Vagina (tissue), 2 donors: ENCODE results near the gene UGT1A3. TPM values are rescaled to one million over a fixed set of nuclear protein-coding genes. Genes with fewer than 3 reads are reported as not detected.

Source experiments
- DNase-seq, 2 donors: peaks; one replicate each; pipeline ENCODE4 v3.0.0-alpha.2; 2017; ENCODE audit errors: extremely low spot score in 2 of 2
- H3K27ac ChIP-seq: fragments of 200-600 bp; sonication (generic); one replicate; pipeline ENCODE4 v1.5.1; 2019
- H3K27me3 ChIP-seq: fragments of 200-600 bp; sonication (generic); one replicate; pipeline ENCODE4 v1.5.1; 2019
- H3K36me3 ChIP-seq, 2 donors: fragments of 200-600 bp; sonication (generic); one replicate each; pipeline ENCODE4 v1.5.1; 2017 to 2019
- H3K4me1 ChIP-seq: fragments of 200-600 bp; sonication (generic); one replicate; pipeline ENCODE4 v1.5.1; 2019
- H3K4me3 ChIP-seq, 2 donors: fragments of 200-600 bp; sonication (generic); 1 replicate in 1 of 2; 2 replicates in 1 of 2; pipeline ENCODE4 v1.5.1; 2016 to 2019
- H3K9me3 ChIP-seq: fragments of 200-600 bp; sonication (generic); one replicate; pipeline ENCODE4 v1.5.1; 2019
- CTCF ChIP-seq, 3 experiments: fragments of 450-650 bp in 2 of 3; fragments of 200-600 bp in 1 of 3; sonication (generic) in 1 of 3; IDR thresholded peaks; one replicate each; pipeline ENCODE4 v1.5.1; 2017 to 2019; ENCODE audit warnings: antibody characterized with exemption in 3 of 3, mild to moderate bottlenecking in 2 of 3, moderate library complexity in 2 of 3
- POLR2A ChIP-seq, 2 donors: fragments of 450-650 bp; IDR thresholded peaks; one replicate each; pipeline ENCODE4 v1.6.1; 2017; ENCODE audit warnings: antibody characterized with exemption in 2 of 2, mild to moderate bottlenecking in 2 of 2, moderate library complexity in 2 of 2
- POLR2AphosphoS5 ChIP-seq, 2 donors: sonication (generic); formaldehyde crosslinking; IDR thresholded peaks; one replicate each; pipeline ENCODE4 v1.9.0; 2017; ENCODE audit warnings: antibody characterized with exemption in 2 of 2, mild to moderate bottlenecking in 2 of 2, low read depth in 1 of 2; ENCODE audit not compliant: insufficient read depth in 1 of 2
- intact Hi-C: fragments of 100-400 bp; cut with DNase I; formaldehyde crosslinking; loops from one replicate; pipeline ENCODE4 v1.15.1; 2023
- total RNA-seq: library from RNA; depleted of rRNA; stranded (reverse); fragments of >200 nt; gene quantifications from one replicate; pipeline ENCODE4 v1.2.3, GENCODE V29; 2016

The UGT1A3 gene
- total RNA-seq, 1 donor from 2014 or later = not detected

GRCh38 chr2:233816771-233817170 lies 87.9 kb downstream of the UGT1A3 start:
- intact Hi-C loops = no loop called here
- TF ChIP-seq POLR2A (IDR thresholded peaks at IDR 0.05) (no peak), POLR2AphosphoS5 (IDR thresholded peaks at IDR 0.05; ENCODE audit: insufficient read depth in 1 of 2, low read depth in 1 of 2) (no peak), CTCF (IDR thresholded peaks at IDR 0.05) (no peak)
- no peak for DNase-seq

GRCh38 chr2:233817361-233817911 lies 88.6 kb downstream of the UGT1A3 start:
- intact Hi-C loops = no loop called here
- no peaks in the 10 kb centered on the region for H3K9me3 ChIP-seq
- no peaks in the 10 kb centered on the region for H3K4me1 ChIP-seq
- H3K4me3 ChIP-seq = no peak overlapping the region
- TF ChIP-seq CTCF (IDR thresholded peaks at IDR 0.05) (no peak), POLR2A (IDR thresholded peaks at IDR 0.05) (no peak), POLR2AphosphoS5 (IDR thresholded peaks at IDR 0.05; ENCODE audit: insufficient read depth in 1 of 2, low read depth in 1 of 2) (no peak)
- no peak overlapping the region for H3K27ac ChIP-seq
- no peak for DNase-seq
- no peaks in the 10 kb centered on the region for H3K36me3 ChIP-seq
- no peaks in the 10 kb centered on the region for H3K27me3 ChIP-seq

More at GRCh38 chr2:233816771-233817170, 87.9 kb downstream of the UGT1A3 start:
- no peaks in the 10 kb centered on the region for H3K36me3 ChIP-seq
- no peak overlapping the region for H3K27ac ChIP-seq
- H3K4me3 ChIP-seq = no peak overlapping the region
- no peaks in the 10 kb centered on the region for H3K4me1 ChIP-seq
- H3K27me3 ChIP-seq = no peaks in the 10 kb centered on the region
- no peaks in the 10 kb centered on the region for H3K9me3 ChIP-seq

GRCh38 chr2:233817995-233818638 lies 89.3 kb downstream of the UGT1A3 start:
- no peaks in the 10 kb centered on the region for H3K9me3 ChIP-seq
- DNase-seq = no peak
- H3K4me1 ChIP-seq = no peaks in the 10 kb centered on the region
- H3K27ac ChIP-seq = no peak overlapping the region
- no peak overlapping the region for H3K4me3 ChIP-seq
- no peaks in the 10 kb centered on the region for H3K27me3 ChIP-seq
- TF ChIP-seq POLR2A (IDR thresholded peaks at IDR 0.05) (no peak), POLR2AphosphoS5 (IDR thresholded peaks at IDR 0.05; ENCODE audit: insufficient read depth in 1 of 2, low read depth in 1 of 2) (no peak), CTCF (IDR thresholded peaks at IDR 0.05) (no peak)
- no peaks in the 10 kb centered on the region for H3K36me3 ChIP-seq
- intact Hi-C loops = no loop called here

GRCh38 chr2:233818639-233819621 lies 90.1 kb downstream of the UGT1A3 start:
- intact Hi-C loops = no loop called here
- Histone ChIP-seq H3K4me1 (no peaks in the 10 kb centered on the region), H3K36me3 (no peaks in the 10 kb centered on the region), H3K27me3 (no peaks in the 10 kb centered on the region), H3K4me3 (no peak overlapping the region), H3K9me3 (no peaks in the 10 kb centered on the region), H3K27ac (no peak overlapping the region)
- TF ChIP-seq CTCF (IDR thresholded peaks at IDR 0.05) (no peak), POLR2A (IDR thresholded peaks at IDR 0.05) (no peak), POLR2AphosphoS5 (IDR thresholded peaks at IDR 0.05; ENCODE audit: insufficient read depth in 1 of 2, low read depth in 1 of 2) (no peak)
- no peak for DNase-seq
